ENCODE measurements around the gene PRKCH.

PRKCH gene

DNA sequence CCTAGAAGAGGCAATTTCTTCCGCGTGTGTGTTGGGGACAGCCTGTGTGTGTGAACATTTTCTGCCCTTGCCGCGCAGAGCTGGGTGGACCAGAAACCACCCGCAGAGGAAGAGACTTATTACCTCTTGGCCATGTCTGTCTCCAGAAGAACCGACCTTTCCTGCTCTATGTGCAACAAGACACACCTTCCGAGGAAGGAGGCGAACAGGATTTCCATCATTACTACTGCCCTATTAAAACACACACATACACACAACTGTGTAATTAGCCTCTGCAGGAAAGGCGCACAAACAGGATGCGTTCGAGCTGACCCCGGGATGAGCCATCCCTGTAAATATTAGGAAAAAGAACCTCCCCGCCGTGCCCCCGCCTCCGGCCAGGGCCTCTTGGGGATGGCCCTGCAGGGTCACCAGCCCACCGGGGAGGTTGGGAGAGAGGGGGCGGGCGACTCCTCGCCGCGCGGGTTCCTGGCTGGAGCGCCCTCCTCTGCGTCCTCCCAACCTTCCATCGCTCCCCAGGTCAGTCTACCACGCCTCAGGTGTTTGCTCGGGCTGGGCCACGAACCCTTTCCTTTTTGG lies 484 bp upstream of the PRKCH start:
- TF ChIP-seq ARNTL (CRISPR knock-in tag; IDR thresholded peaks at IDR 0.05; ENCODE audit: borderline replicate concordance, low read depth) (no peak), CSDC2 (CRISPR knock-in tag; IDR thresholded peaks at IDR 0.05) (no peak), ZFP3 (CRISPR knock-in tag; IDR thresholded peaks at IDR 0.05) (no peak), CSRNP3 (CRISPR knock-in tag; IDR thresholded peaks at IDR 0.05) (no peak), ZFP30 (CRISPR knock-in tag; IDR thresholded peaks at IDR 0.05) (no peak), ZNF8 (CRISPR knock-in tag; IDR thresholded peaks at IDR 0.05) (no peak), ZNF565 (CRISPR knock-in tag; conservative IDR thresholded peaks at IDR 0.05; ENCODE audit: low read depth) (no peak), SNAI2 (CRISPR knock-in tag; IDR thresholded peaks at IDR 0.05) (no peak), GLIS3 (CRISPR knock-in tag; IDR thresholded peaks at IDR 0.05) (no peak)
- ATAC-seq = peak; percentile 12

GRCh38 chr14:61322011-61322798 lies 826 bp downstream of the PRKCH start:
- ATAC-seq = peak; percentile 4; the same call in 1 of the 3 replicates

GRCh38 chr14:61322799-61323290 lies 1.5 kb downstream of the PRKCH start:
- TF ChIP-seq, protein P1, sequence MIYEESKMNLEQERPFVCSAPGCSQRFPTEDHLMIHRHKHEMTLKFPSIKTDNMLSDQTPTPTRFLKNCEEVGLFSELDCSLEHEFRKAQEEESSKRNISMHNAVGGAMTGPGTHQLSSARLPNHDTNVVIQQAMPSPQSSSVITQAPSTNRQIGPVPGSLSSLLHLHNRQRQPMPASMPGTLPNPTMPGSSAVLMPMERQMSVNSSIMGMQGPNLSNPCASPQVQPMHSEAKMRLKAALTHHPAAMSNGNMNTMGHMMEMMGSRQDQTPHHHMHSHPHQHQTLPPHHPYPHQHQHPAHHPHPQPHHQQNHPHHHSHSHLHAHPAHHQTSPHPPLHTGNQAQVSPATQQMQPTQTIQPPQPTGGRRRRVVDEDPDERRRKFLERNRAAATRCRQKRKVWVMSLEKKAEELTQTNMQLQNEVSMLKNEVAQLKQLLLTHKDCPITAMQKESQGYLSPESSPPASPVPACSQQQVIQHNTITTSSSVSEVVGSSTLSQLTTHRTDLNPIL (CRISPR knock-in tag; IDR thresholded peaks at IDR 0.05; ENCODE audit: low read depth) = no peak
- TF ChIP-seq GLIS3 (CRISPR knock-in tag; IDR thresholded peaks at IDR 0.05) (no peak), ZFP3 (CRISPR knock-in tag; IDR thresholded peaks at IDR 0.05) (no peak), ISL1 (CRISPR knock-in tag; IDR thresholded peaks at IDR 0.05) (no peak), PPARA (CRISPR knock-in tag; IDR thresholded peaks at IDR 0.05; ENCODE audit: borderline replicate concordance) (no peak)
- peak; percentile 20; the same call in 2 of the 3 replicates for ATAC-seq

More at GRCh38 chr14:61322011-61322798, 826 bp downstream of the PRKCH start:
- TF ChIP-seq, protein P2, sequence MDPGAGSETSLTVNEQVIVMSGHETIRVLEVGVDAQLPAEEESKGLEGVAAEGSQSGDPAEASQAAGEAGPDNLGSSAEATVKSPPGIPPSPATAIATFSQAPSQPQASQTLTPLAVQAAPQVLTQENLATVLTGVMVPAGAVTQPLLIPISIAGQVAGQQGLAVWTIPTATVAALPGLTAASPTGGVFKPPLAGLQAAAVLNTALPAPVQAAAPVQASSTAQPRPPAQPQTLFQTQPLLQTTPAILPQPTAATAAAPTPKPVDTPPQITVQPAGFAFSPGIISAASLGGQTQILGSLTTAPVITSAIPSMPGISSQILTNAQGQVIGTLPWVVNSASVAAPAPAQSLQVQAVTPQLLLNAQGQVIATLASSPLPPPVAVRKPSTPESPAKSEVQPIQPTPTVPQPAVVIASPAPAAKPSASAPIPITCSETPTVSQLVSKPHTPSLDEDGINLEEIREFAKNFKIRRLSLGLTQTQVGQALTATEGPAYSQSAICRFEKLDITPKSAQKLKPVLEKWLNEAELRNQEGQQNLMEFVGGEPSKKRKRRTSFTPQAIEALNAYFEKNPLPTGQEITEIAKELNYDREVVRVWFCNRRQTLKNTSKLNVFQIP (CRISPR knock-in tag; IDR thresholded peaks at IDR 0.05; ENCODE audit: borderline replicate concordance, low read depth) = no peak
- TF ChIP-seq GLIS3 (CRISPR knock-in tag; IDR thresholded peaks at IDR 0.05) (no peak), CSRNP3 (CRISPR knock-in tag; IDR thresholded peaks at IDR 0.05) (no peak), TCF4 (CRISPR knock-in tag; IDR thresholded peaks at IDR 0.05; ENCODE audit: borderline replicate concordance) (no peak), PPARA (CRISPR knock-in tag; IDR thresholded peaks at IDR 0.05; ENCODE audit: borderline replicate concordance) (no peak), ESRRG (CRISPR knock-in tag; IDR thresholded peaks at IDR 0.05) (no peak), ZC3H10 (CRISPR knock-in tag; IDR thresholded peaks at IDR 0.05) (no peak)

GRCh38 chr14:61323970-61324369 lies 2.6 kb downstream of the PRKCH start:
- no peak for ATAC-seq
- TF ChIP-seq, protein P1 (CRISPR knock-in tag; IDR thresholded peaks at IDR 0.05; ENCODE audit: low read depth) = no peak
- TF ChIP-seq, protein P3, sequence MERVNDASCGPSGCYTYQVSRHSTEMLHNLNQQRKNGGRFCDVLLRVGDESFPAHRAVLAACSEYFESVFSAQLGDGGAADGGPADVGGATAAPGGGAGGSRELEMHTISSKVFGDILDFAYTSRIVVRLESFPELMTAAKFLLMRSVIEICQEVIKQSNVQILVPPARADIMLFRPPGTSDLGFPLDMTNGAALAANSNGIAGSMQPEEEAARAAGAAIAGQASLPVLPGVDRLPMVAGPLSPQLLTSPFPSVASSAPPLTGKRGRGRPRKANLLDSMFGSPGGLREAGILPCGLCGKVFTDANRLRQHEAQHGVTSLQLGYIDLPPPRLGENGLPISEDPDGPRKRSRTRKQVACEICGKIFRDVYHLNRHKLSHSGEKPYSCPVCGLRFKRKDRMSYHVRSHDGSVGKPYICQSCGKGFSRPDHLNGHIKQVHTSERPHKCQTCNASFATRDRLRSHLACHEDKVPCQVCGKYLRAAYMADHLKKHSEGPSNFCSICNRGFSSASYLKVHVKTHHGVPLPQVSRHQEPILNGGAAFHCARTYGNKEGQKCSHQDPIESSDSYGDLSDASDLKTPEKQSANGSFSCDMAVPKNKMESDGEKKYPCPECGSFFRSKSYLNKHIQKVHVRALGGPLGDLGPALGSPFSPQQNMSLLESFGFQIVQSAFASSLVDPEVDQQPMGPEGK (CRISPR knock-in tag; IDR thresholded peaks at IDR 0.05; ENCODE audit: borderline replicate concordance) = no peak
- TF ChIP-seq GLIS3 (CRISPR knock-in tag; IDR thresholded peaks at IDR 0.05) (no peak), OSR1 (CRISPR knock-in tag; IDR thresholded peaks at IDR 0.05) (no peak), ZFP3 (CRISPR knock-in tag; IDR thresholded peaks at IDR 0.05) (no peak), ISL1 (CRISPR knock-in tag; IDR thresholded peaks at IDR 0.05) (no peak), CSRNP3 (CRISPR knock-in tag; IDR thresholded peaks at IDR 0.05) (no peak), ZC3H10 (CRISPR knock-in tag; IDR thresholded peaks at IDR 0.05) (no peak)
- TF ChIP-seq, protein P2 (CRISPR knock-in tag; IDR thresholded peaks at IDR 0.05; ENCODE audit: borderline replicate concordance, low read depth) = no peak

Measured in SK-N-SH treated with all-trans-retinoic acid at 6 μM for 48 hours (cell line).